ENCODE data around the gene PPOX.

PPOX gene

GRCh38 chr1:161165742-161166668, at the start of gene PPOX:
Gene PPOX, plus strand, starts transcription at chr1:161166426. Its CDS starts 422 bp downstream, at chr1:161166848.
- peak; percentile 98 for DNase-seq

DNA sequence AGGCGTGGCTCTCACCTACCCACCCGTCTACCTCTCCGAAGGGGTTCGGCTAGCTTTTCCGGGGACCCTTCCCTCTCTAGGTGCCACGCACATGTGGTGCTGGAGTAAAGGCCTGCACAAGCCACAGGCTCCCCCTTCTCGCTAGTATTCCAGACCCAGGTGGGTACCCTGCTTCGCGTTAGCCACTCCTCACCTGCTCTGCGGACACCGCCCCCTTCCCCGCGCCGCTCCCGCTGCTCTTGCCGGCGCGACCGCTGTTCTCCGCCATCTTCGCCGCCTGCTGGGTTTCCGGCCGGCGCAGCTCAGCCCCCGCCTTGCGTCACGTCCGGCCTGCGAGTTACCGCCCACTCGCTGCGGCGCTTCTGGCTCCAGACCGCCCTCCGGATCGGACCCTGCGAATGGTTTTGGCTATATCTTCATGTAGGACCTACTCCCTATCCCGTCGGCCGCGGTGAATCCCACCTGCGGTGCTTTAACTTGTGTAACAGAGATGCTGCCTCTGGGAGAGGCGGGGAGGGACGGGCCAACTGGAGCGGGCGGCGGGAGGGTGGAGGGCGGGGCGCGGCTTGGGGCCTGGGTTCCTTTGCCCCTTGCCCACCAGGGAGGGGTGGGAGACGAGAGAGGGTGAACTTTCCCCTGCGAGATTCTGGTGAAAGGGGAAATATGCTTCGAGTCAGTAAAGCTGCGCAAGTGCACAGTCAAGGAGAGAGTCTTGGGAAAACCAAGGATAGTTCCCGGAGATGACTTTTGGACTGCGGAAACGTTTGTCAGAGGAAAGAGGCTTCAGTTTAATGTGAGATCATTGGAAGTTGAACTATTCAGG, 48.3 kb upstream of the PPOX start, which contains the start of the genes NIT1 and PFDN2:
Gene NIT1, plus strand, starts transcription at position 347 of the 823 bp plus-strand sequence. Its CDS starts 72 bp downstream, at position 419.
Gene PFDN2, minus strand, starts transcription at position 279 of the 823 bp plus-strand sequence. Its CDS starts 11 bp downstream, at position 268.
- peak; percentile 92 for DNase-seq

DNA sequence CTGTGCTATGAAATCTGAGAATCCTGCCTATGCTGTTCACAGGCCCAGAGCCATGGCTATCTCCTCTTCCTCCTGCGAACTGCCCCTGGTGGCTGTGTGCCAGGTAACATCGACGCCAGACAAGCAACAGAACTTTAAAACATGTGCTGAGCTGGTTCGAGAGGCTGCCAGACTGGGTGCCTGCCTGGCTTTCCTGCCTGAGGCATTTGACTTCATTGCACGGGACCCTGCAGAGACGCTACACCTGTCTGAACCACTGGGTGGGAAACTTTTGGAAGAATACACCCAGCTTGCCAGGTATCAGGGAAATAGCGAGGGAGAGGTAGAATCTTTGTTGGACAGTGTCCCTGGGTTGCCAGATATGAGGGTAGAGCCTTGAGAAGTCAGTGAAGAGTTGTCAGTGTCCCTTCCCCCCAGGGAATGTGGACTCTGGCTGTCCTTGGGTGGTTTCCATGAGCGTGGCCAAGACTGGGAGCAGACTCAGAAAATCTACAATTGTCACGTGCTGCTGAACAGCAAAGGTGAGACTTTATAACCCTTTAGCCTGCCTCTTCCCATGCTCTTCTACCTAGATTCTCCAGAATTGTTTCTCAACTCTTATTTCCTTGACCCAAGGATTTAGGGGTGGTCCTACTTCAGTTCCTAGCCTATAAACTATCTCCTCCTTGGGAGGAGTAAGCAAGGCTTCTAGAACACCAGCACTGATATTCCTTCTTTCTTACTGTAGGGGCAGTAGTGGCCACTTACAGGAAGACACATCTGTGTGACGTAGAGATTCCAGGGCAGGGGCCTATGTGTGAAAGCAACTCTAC, 46.9 kb upstream of the PPOX start:
- DNase-seq: no peak

GRCh38 chr1:161121042-161121650, 45.1 kb upstream of the PPOX start:
- no peak for DNase-seq

GRCh38 chr1:161121834-161122233, 44.4 kb upstream of the PPOX start:
- no peak for DNase-seq

DNA sequence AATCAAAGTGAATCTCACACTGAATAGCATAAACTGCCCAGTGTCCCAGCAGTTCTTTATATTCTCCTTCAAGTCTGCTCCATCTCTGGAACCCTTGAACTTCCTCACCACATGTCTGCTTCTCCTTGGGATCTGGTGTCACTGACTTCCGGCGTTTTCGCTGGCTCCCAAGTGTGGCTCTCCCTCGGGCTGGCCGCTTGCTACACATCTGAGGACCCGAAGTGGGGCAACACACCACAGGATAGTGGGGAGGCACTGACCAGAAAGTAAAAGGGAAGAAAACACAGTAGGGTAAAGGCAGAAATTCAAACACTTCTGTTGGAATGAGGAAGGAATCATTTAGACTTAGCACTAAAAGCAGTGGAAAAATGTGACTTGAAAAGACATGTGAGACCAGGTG, 43.3 kb upstream of the PPOX start:
- no peak for DNase-seq

- DNase-seq: no peak
Measured at GRCh38 chr1:161127649-161128048, 38.6 kb upstream of the PPOX start.

- no peak for DNase-seq
Measured at GRCh38 chr1:161128591-161129420, 37.4 kb upstream of the PPOX start.

- no peak for DNase-seq
Measured at GRCh38 chr1:161130266-161130665, 36.0 kb upstream of the PPOX start.

GRCh38 chr1:161131523-161132409, 34.5 kb upstream of the PPOX start:
- DNase-seq: no peak

GRCh38 chr1:161132410-161133219, 33.6 kb upstream of the PPOX start, which contains the start of gene DEDD:
Gene DEDD, minus strand, starts transcription at chr1:161132667. Its CDS starts 8,205 bp downstream, at chr1:161124462.
- peak; percentile 97 for DNase-seq

DNA sequence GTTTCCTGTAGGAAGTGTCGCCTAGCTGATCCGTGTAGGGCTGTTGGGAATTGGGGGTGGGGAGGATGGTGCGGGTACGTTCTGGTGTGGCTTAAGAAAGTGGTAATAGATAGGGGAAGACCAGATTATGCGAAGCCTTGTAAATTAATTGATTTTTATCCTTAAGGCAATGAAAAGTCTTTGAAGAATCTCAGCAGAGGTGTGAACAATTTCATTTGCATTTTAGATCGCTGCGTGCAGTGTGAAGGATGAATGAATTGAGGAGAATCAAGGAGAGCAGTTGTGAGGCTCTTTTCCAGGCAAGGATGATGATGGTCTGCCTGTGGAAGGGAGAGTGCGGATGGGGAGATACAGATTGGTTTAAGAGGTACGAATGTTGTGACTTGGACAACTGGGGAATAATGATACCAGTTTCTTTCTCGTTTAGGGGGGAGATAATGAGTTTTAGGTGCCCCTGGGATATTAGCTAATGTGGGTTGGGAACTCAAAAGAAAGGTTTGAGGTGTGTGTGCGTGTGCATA, 32.9 kb upstream of the PPOX start:
- no peak for DNase-seq

DNA sequence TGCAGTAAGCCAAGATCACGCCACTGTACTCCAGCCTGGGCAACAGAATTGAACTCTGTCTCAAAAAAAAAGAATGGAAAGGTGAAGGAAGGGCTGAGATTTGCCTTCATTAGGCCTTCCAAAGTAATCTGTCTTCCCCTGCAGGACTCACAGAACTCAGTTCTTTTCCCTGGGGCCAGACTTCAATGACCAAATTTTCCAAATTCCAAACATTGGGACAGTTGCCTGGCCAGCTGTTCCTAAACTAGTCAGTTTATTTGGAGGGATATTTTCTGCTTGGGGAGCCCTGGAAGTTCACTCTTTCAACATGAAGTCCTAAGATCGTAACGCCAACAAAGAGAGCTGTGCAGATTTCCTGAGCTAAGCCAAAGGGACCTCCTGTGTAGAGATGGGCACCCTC, 28.3 kb upstream of the PPOX start:
- DNase-seq: no peak

DNA sequence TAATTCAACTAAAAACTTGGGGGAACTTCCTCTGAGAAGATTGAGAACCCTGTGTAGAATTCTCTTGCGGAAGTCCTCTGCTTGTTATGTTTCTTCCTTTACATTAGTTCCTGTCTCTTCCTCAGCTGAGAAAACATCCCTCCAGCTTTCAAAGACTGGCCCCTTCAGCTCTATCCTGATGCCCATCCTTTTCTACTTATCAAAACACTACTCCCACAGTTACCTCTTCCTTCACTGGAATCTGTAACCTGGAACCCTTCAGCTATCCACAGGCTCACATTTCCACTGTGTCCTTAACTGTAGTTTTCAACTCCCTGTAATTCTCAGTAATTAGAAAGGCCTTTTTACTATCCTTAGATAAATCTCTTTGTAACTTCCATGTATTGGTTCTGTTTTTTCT, 27.8 kb upstream of the PPOX start:
- DNase-seq: no peak

GRCh38 chr1:161139766-161140165, 26.5 kb upstream of the PPOX start:
- no peak for DNase-seq

DNA sequence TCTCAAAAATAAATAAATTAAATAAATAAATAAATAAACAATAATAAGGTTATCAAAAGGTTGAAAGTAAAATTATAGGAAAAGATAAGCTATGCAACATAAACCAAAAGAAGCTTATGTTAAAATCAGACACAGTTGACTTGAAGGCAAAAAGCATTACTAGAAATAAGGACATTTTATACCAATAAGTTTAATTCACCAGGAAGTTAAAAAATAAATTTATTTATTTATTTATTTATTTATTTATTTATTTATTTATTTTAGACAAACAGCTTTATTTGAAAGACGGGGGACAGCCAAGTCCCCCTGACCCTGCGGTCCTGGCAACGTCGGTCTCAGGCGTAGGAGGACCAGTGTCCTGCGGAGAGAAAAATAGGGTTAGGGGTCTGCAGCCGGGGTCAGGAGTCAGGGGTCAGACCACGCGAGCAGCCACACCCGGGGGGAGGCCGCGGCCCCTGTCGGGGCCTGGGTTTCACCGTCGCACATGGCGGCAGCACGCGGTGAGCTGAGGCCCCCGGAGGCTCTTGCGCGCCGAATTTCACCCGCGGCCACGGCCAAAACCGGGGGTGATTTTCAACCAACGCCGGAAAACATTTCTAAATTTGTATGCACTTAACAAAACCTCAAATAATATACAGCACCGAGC, 25.3 kb upstream of the PPOX start:
- DNase-seq: no peak

DNA sequence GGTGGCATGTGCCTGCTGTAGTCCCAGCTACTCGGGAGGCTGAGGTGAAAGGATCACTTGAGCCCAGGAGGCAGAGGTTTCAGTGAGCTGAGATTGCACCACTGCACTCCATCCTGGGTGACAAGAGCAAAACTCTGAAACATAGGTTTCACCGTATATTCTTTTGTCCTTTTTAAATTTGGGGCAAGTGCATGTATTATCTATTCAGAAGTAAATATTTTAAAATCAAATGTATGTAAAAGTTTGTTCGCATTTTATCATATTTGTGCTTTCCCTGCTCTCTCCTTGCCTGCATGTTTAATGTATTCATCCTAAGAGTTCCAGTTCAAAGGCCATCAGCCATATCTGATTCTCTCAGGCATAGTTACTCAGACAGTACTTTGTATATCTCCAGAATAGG, 20.4 kb upstream of the PPOX start:
- DNase-seq: no peak

DNA sequence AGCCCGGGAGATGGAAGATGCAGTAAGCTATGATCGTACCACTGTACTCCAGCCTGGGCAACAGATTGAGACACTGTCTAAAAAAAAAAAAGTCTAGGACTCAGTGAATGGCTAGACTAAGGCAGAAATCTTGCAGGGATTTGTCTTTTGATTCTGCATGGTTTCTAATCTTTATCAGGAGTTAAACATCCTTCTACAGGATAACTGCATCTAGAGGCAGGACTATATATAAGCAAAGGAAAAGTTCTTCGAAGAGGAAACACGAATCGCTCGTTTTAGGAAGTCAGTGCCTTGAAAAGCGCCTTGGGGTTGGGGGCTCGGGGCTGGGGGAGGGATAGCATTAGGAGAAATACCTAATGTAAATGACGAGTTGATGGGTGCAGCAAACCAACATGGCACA, 13.1 kb upstream of the PPOX start:
- no peak for DNase-seq
